Measurements from ENCODE around the gene SPINK9.

The SPINK9 gene

DNA sequence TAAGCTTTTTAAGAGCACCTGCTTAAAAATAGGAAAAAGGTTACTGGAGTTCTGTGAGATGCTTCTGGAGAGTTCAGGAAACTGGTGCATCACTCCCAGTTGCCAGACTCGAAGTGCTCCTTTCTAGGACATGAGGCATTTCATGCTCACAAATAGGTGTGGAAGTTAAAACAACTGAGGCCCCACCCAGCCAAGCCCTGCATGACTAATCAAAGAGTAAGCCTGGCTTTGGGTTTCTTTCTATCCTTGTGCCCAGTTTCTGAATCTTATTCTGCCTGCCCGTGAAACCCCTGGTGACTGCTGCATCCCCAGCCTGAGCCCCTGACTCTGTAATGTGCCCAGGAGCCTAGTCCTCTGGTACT, 7.7 kb downstream of the SPINK9 start:
- POLR2A ChIA-PET, result no interaction called here
- Histone ChIP-seq H3K4me1 (ENCODE audit: control insufficient read depth, insufficient read depth, low read length) (no peaks in the 10 kb centered on the region), H3K36me3 (ENCODE audit: control insufficient read depth in 2 of 2, insufficient read depth in 1 of 2, low read length in 2 of 2) (no peaks in the 10 kb centered on the region), H3K27ac (ENCODE audit: extremely low read depth, low read depth, low read length) (no peak overlapping the region), H3K9me3 (ENCODE audit: control insufficient read depth, insufficient read depth, low read depth, low read length) (no peaks in the 10 kb centered on the region), H3K4me3 (ENCODE audit: low read depth, low read length) (no peak overlapping the region)
- TF ChIP-seq ZXDB (tag by site-specific recombination; IDR thresholded peaks at IDR 0.05) (no peak), SP7 (tag by site-specific recombination; IDR thresholded peaks at IDR 0.05) (no peak), ZNF121 (tag by site-specific recombination; IDR thresholded peaks at IDR 0.05) (no peak), HOXD13 (CRISPR knock-in tag; IDR thresholded peaks at IDR 0.05; ENCODE audit: borderline replicate concordance) (no peak), ZNF670 (tag by site-specific recombination; IDR thresholded peaks at IDR 0.05; ENCODE audit: low read depth) (no peak), ZSCAN30 (tag by site-specific recombination; IDR thresholded peaks at IDR 0.05) (no peak), ZFP41 (tag by site-specific recombination; IDR thresholded peaks at IDR 0.05; ENCODE audit: borderline replicate concordance) (no peak), TRIM28 (IDR thresholded peaks at IDR 0.05; ENCODE audit: borderline replicate concordance, low read length) (no peak), MEIS1 (CRISPR knock-in tag; IDR thresholded peaks at IDR 0.05; ENCODE audit: borderline replicate concordance) (no peak), ZNF600 (tag by site-specific recombination; IDR thresholded peaks at IDR 0.05) (no peak), ZBTB48 (tag by site-specific recombination; IDR thresholded peaks at IDR 0.05) (no peak), HOXC10 (CRISPR knock-in tag; IDR thresholded peaks at IDR 0.05) (no peak), ZNF239 (tag by site-specific recombination; IDR thresholded peaks at IDR 0.05) (no peak)
- TF ChIP-seq, protein P1, sequence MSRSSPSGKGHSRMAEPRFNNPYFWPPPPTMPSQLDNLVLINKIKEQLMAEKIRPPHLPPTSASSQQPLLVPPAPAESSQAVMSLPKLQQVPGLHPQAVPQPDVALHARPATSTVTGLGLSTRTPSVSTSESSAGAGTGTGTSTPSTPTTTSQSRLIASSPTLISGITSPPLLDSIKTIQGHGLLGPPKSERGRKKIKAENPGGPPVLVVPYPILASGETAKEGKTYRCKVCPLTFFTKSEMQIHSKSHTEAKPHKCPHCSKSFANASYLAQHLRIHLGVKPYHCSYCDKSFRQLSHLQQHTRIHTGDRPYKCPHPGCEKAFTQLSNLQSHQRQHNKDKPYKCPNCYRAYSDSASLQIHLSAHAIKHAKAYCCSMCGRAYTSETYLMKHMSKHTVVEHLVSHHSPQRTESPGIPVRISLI (tag by site-specific recombination; IDR thresholded peaks at IDR 0.05), result no peak
- TF ChIP-seq, protein P2, sequence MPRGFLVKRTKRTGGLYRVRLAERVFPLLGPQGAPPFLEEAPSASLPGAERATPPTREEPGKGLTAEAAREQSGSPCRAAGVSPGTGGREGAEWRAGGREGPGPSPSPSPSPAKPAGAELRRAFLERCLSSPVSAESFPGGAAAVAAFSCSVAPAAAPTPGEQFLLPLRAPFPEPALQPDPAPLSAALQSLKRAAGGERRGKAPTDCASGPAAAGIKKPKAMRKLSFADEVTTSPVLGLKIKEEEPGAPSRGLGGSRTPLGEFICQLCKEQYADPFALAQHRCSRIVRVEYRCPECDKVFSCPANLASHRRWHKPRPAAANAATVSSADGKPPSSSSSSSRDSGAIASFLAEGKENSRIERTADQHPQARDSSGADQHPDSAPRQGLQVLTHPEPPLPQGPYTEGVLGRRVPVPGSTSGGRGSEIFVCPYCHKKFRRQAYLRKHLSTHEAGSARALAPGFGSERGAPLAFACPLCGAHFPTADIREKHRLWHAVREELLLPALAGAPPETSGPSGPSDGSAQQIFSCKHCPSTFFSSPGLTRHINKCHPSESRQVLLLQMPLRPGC (tag by site-specific recombination; IDR thresholded peaks at IDR 0.05), result no peak
- TF ChIP-seq, protein P3, sequence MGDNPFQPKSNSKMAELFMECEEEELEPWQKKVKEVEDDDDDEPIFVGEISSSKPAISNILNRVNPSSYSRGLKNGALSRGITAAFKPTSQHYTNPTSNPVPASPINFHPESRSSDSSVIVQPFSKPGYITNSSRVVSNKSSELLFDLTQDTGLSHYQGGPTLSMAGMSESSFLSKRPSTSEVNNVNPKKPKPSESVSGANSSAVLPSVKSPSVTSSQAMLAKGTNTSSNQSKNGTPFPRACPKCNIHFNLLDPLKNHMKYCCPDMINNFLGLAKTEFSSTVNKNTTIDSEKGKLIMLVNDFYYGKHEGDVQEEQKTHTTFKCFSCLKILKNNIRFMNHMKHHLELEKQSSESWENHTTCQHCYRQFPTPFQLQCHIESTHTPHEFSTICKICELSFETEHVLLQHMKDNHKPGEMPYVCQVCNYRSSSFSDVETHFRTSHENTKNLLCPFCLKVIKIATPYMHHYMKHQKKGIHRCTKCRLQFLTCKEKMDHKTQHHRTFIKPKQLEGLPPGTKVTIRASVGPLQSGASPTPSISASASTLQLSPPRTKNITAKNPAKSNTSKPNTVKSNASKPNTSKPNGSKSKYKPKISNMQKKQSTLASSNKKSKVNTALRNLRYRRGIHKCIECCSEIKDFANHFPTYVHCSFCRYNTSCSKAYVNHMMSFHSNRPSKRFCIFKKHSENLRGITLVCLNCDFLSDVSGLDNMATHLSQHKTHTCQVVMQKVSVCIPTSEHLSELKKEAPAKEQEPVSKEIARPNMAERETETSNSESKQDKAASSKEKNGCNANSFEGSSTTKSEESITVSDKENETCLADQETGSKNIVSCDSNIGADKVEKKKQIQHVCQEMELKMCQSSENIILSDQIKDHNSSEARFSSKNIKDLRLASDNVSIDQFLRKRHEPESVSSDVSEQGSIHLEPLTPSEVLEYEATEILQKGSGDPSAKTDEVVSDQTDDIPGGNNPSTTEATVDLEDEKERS (tag by site-specific recombination; IDR thresholded peaks at IDR 0.05), result no peak
- CTCF ChIA-PET, result interaction anchor here (1.7 kb wide), 1 partner anchor 31 kb away, joined by 9 read pairs; no protein-coding TSS in a partner anchor

DNA sequence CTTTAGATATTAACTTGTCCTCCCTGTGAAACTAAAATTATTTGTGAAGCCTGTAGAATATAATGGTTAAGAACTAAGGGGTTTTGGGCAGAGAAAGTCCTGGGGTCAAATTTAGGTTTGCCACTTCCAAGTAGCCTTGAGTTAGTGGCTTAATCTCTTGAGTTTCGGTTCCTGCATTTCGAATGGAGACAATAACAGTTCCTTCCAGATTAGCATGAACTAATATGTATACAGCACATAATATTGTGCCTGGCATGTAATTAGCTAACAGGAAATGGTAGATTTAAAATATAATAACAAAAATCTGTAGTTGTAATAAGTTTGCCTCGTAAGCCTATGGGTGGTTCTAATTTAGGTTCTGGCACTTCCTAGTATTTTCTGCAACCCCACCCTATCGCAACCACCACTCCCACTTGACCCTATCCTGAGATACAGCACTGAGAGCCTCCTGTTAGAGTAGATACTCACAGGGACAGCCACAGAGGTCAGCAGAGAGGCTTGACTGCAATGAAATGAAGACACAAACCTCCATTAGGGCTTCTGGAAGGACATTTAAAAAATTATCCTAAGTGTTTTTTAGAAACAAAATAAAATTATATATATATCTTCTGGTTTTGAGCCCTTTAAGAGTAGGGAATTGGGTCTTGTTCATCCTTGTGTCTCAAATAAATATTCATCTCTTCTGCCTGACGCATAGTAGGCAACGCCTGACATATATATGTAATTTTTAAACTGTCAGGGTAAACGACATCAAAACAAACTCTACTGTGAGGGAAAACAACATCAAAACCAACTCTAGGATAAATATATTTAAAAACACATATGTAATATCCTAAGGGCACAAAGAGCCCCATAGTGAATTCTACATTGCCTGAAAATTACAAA, 8.5 kb downstream of the SPINK9 start:
- H3K4me1 ChIP-seq (ENCODE audit: control insufficient read depth, insufficient read depth, low read length), result no peaks in the 10 kb centered on the region
- ChIA-PET CTCF (no interaction called here), POLR2A (no interaction called here)
- H3K4me3 ChIP-seq (ENCODE audit: low read depth, low read length), result no peak overlapping the region
- no peaks in the 10 kb centered on the region for H3K9me3 ChIP-seq (ENCODE audit: control insufficient read depth, insufficient read depth, low read depth, low read length)
- H3K36me3 ChIP-seq (ENCODE audit: control insufficient read depth in 2 of 2, insufficient read depth in 1 of 2, low read length in 2 of 2), result no peaks in the 10 kb centered on the region
- no peak overlapping the region for H3K27ac ChIP-seq (ENCODE audit: extremely low read depth, low read depth, low read length)
- no peak for TF ChIP-seq ZBTB7A (tag by site-specific recombination; IDR thresholded peaks at IDR 0.05; ENCODE audit: low read depth)
- no peak for TF ChIP-seq ZNF623 (tag by site-specific recombination; IDR thresholded peaks at IDR 0.05)
- TF ChIP-seq ZSCAN23 (tag by site-specific recombination; IDR thresholded peaks at IDR 0.05), result no peak
- TF ChIP-seq TRIM28 (IDR thresholded peaks at IDR 0.05; ENCODE audit: borderline replicate concordance, low read length), result no peak
- no peak for TF ChIP-seq ZNF837 (tag by site-specific recombination; IDR thresholded peaks at IDR 0.05)
- TF ChIP-seq ZNF571 (tag by site-specific recombination; IDR thresholded peaks at IDR 0.05), result no peak
- no peak for TF ChIP-seq ZNF112 (tag by site-specific recombination; IDR thresholded peaks at IDR 0.05)
- no peak for TF ChIP-seq ZFHX2 (tag by site-specific recombination; conservative IDR thresholded peaks at IDR 0.05)
- no peak for TF ChIP-seq ZNF2 (tag by site-specific recombination; IDR thresholded peaks at IDR 0.05)
- TF ChIP-seq, protein P4, sequence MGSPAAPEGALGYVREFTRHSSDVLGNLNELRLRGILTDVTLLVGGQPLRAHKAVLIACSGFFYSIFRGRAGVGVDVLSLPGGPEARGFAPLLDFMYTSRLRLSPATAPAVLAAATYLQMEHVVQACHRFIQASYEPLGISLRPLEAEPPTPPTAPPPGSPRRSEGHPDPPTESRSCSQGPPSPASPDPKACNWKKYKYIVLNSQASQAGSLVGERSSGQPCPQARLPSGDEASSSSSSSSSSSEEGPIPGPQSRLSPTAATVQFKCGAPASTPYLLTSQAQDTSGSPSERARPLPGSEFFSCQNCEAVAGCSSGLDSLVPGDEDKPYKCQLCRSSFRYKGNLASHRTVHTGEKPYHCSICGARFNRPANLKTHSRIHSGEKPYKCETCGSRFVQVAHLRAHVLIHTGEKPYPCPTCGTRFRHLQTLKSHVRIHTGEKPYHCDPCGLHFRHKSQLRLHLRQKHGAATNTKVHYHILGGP (tag by site-specific recombination; IDR thresholded peaks at IDR 0.05), result no peak
- TF ChIP-seq ZNF19 (tag by site-specific recombination; IDR thresholded peaks at IDR 0.05; ENCODE audit: low read depth), result no peak
- TF ChIP-seq, protein P5, sequence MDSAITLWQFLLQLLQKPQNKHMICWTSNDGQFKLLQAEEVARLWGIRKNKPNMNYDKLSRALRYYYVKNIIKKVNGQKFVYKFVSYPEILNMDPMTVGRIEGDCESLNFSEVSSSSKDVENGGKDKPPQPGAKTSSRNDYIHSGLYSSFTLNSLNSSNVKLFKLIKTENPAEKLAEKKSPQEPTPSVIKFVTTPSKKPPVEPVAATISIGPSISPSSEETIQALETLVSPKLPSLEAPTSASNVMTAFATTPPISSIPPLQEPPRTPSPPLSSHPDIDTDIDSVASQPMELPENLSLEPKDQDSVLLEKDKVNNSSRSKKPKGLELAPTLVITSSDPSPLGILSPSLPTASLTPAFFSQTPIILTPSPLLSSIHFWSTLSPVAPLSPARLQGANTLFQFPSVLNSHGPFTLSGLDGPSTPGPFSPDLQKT (IDR thresholded peaks at IDR 0.05; ENCODE audit: borderline replicate concordance, low read depth, low read length), result no peak
